ENCODE data around the gene PIEZO1.

DNA sequence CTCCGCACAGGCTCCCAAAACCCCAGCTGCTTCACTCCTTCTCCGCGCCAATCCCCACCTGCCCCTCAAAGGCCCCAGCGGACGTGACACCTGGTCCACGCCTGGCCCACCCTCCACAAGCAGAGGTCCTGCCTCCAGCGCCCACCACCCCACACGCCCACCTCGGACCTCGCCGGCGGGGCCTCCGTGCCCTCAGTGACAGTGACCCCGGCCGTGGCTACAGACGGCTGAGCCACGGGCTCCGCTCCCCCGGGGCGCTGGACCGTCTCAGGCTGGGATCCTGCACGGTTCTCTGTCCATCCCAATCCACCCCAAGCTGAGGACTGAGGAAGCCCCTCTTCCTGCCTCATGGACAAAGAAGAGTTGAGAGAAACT lies 25.1 kb downstream of the PIEZO1 start:
- TF ChIP-seq, protein P1, sequence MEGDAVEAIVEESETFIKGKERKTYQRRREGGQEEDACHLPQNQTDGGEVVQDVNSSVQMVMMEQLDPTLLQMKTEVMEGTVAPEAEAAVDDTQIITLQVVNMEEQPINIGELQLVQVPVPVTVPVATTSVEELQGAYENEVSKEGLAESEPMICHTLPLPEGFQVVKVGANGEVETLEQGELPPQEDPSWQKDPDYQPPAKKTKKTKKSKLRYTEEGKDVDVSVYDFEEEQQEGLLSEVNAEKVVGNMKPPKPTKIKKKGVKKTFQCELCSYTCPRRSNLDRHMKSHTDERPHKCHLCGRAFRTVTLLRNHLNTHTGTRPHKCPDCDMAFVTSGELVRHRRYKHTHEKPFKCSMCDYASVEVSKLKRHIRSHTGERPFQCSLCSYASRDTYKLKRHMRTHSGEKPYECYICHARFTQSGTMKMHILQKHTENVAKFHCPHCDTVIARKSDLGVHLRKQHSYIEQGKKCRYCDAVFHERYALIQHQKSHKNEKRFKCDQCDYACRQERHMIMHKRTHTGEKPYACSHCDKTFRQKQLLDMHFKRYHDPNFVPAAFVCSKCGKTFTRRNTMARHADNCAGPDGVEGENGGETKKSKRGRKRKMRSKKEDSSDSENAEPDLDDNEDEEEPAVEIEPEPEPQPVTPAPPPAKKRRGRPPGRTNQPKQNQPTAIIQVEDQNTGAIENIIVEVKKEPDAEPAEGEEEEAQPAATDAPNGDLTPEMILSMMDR (IDR thresholded peaks at IDR 0.05 in 8 of 11, conservative IDR thresholded peaks at IDR 0.05 in 3 of 11): no peak
- no peak for TF ChIP-seq POLR2A (IDR thresholded peaks at IDR 0.05)
